SU-DHL-6 (cell line): ENCODE results near the gene APOB.

ENCODE experiments used
- H2AFZ ChIP-seq: fragments of 200-600 bp; sonication (generic); 2 replicates; pipeline ENCODE4 v1.6.1; 2014; ENCODE audit warnings: low read depth, mild to moderate bottlenecking, moderate library complexity, mixed read lengths, antibody characterized with exemption, low read length; ENCODE audit not compliant: severe bottlenecking
- H3F3A ChIP-seq: fragments of 200-600 bp; shearing (Covaris generic); 2 replicates; pipeline ENCODE4 v1.6.0; 2016; ENCODE audit warnings: antibody characterized with exemption, mild to moderate bottlenecking; ENCODE audit not compliant: insufficient read depth
- H3K27ac ChIP-seq: fragments of 200-600 bp; sonication (generic); 2 replicates; pipeline ENCODE4 v1.5.1; 2016; ENCODE audit warnings: low read depth, mild to moderate bottlenecking, low read length, moderate library complexity, mixed read lengths
- H3K27me3 ChIP-seq: fragments of 200-600 bp; sonication (generic), shearing (Covaris generic); 2 replicates; pipeline ENCODE4 v1.6.0; 2014; ENCODE audit warnings: mild to moderate bottlenecking, low read length
- H3K36me3 ChIP-seq: fragments of 200-600 bp; sonication (generic); 2 replicates; pipeline ENCODE4 v1.6.1; 2014; ENCODE audit warnings: mild to moderate bottlenecking, low read length, mixed read lengths
- H3K4me2 ChIP-seq: fragments of 300-600, 200-600 bp; shearing (Covaris generic), sonication (generic); 2 replicates; pipeline ENCODE4 v1.6.0; 2014; ENCODE audit warnings: low read length, low read depth, mild to moderate bottlenecking; ENCODE audit not compliant: poor library complexity, severe bottlenecking
- H3K4me3 ChIP-seq: fragments of 200-600 bp; sonication (generic); 2 replicates; pipeline ENCODE4 v1.5.1; 2014; ENCODE audit warnings: antibody characterized with exemption, low read length, mild to moderate bottlenecking, mixed read lengths; ENCODE audit not compliant: insufficient read depth, poor library complexity, severe bottlenecking
- H3K79me2 ChIP-seq: fragments of 200-600 bp; sonication (generic); 2 replicates; pipeline ENCODE4 v1.6.1; 2014; ENCODE audit warnings: mild to moderate bottlenecking, low read length, moderate library complexity; ENCODE audit not compliant: insufficient read depth
- H3K9ac ChIP-seq: fragments of 200-600 bp; sonication (generic); 2 replicates; pipeline ENCODE4 v1.7.0; 2014; ENCODE audit warnings: mild to moderate bottlenecking, low read length
- H3K9me2 ChIP-seq: fragments of 200-600 bp; sonication (generic); replicated peaks from 2 replicates; pipeline ENCODE4 v1.6.1; 2014; ENCODE audit warnings: low read length; ENCODE audit not compliant: insufficient read depth
- H3K9me3 ChIP-seq: fragments of 200-600 bp; sonication (generic); 2 replicates; pipeline ENCODE4 v1.6.1; 2014; ENCODE audit warnings: low read length, mixed read lengths; ENCODE audit not compliant: insufficient read depth
- H4K20me1 ChIP-seq: fragments of 200-600 bp; sonication (generic); 2 replicates; pipeline ENCODE4 v1.6.1; 2014; ENCODE audit warnings: low read depth, mild to moderate bottlenecking, antibody characterized with exemption, low read length, moderate library complexity, mixed read lengths
- EZH2phosphoT487 ChIP-seq: fragments of 200-600 bp; sonication (generic), shearing (Covaris generic); conservative IDR thresholded peaks from 2 replicates; pipeline ENCODE4 v1.6.1; 2018; ENCODE audit warnings: mild to moderate bottlenecking, antibody characterized with exemption, low read length, moderate library complexity, mixed read lengths
- TF ChIP-seq, protein P1 (sequence below): fragments of 200-600 bp; sonication (generic); IDR thresholded peaks from one replicate; pipeline ENCODE4 v1.5.1; 2017; ENCODE audit warnings: antibody characterized with exemption, mild to moderate bottlenecking, low read length, moderate library complexity; ENCODE audit not compliant: insufficient read depth, poor library complexity, severe bottlenecking

The APOB gene

DNA sequence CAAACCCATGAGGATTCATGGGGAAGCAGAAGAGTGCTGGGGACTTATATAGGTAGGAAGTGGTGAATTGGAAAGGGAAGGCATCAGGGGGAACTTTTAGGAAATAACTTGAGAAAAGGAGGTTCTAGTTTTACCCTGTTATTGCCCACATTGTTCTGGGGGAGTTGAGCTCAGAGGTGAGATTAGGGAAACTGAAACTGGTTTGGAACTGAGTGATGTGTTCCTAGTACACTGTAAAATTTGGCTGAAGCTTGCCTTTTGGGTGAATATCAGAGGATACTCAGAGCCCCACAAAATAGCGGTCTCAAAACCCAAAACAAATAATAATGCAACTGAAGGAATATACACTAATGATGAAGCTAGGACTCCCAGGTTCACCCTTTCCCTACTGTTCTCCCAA is 39.6 kb upstream of the APOB start:
- H3K4me2 ChIP-seq: no peak overlapping the region
- no peak overlapping the region for H3K9ac ChIP-seq
- H3K27me3 ChIP-seq: no peaks in the 10 kb centered on the region
- H3K4me3 ChIP-seq: no peak overlapping the region
- H3F3A ChIP-seq: no peaks in the 10 kb centered on the region
- no peak overlapping the region for H3K27ac ChIP-seq
- TF ChIP-seq, protein P1, sequence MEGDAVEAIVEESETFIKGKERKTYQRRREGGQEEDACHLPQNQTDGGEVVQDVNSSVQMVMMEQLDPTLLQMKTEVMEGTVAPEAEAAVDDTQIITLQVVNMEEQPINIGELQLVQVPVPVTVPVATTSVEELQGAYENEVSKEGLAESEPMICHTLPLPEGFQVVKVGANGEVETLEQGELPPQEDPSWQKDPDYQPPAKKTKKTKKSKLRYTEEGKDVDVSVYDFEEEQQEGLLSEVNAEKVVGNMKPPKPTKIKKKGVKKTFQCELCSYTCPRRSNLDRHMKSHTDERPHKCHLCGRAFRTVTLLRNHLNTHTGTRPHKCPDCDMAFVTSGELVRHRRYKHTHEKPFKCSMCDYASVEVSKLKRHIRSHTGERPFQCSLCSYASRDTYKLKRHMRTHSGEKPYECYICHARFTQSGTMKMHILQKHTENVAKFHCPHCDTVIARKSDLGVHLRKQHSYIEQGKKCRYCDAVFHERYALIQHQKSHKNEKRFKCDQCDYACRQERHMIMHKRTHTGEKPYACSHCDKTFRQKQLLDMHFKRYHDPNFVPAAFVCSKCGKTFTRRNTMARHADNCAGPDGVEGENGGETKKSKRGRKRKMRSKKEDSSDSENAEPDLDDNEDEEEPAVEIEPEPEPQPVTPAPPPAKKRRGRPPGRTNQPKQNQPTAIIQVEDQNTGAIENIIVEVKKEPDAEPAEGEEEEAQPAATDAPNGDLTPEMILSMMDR: no peak
- TF ChIP-seq EZH2phosphoT487: no peak
- no peaks in the 10 kb centered on the region for H3K9me3 ChIP-seq
- no peaks in the 10 kb centered on the region for H3K79me2 ChIP-seq
- no peak overlapping the region for H2AFZ ChIP-seq
- H4K20me1 ChIP-seq: no peaks in the 10 kb centered on the region
- H3K9me2 ChIP-seq: no peaks in the 10 kb centered on the region
- no peaks in the 10 kb centered on the region for H3K36me3 ChIP-seq

DNA sequence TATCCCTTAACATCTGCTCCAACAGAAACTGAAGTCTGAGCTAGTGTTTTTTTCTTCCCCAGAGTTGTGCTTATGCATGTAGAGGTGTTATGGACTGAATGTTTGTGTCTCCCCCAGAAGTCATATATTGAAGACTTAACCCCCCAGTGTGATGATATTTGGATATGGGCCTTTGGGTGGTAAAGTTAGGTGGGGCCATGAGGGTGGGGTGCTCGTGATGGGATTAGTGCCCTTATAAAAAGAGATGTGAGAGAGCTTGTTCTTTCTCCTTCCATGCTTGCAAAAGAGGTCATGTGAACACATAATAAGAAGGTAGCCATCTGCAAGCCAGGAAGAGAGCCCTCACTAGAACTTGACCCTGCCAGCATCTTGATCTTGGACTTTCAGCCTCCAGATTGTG is 34.4 kb upstream of the APOB start:
- H3K9me2 ChIP-seq: no peaks in the 10 kb centered on the region
- H3K4me3 ChIP-seq: no peak overlapping the region
- H3K9ac ChIP-seq: no peak overlapping the region
- no peak overlapping the region for H3K4me2 ChIP-seq
- H2AFZ ChIP-seq: peak overlapping the region; percentile 51
- H3K27me3 ChIP-seq: no peaks in the 10 kb centered on the region
- no peaks in the 10 kb centered on the region for H4K20me1 ChIP-seq
- no peaks in the 10 kb centered on the region for H3F3A ChIP-seq
- H3K36me3 ChIP-seq: no peaks in the 10 kb centered on the region
- no peaks in the 10 kb centered on the region for H3K79me2 ChIP-seq
- H3K9me3 ChIP-seq: no peaks in the 10 kb centered on the region
- no peak overlapping the region for H3K27ac ChIP-seq
- TF ChIP-seq, protein P1: no peak
- TF ChIP-seq EZH2phosphoT487: no peak

DNA sequence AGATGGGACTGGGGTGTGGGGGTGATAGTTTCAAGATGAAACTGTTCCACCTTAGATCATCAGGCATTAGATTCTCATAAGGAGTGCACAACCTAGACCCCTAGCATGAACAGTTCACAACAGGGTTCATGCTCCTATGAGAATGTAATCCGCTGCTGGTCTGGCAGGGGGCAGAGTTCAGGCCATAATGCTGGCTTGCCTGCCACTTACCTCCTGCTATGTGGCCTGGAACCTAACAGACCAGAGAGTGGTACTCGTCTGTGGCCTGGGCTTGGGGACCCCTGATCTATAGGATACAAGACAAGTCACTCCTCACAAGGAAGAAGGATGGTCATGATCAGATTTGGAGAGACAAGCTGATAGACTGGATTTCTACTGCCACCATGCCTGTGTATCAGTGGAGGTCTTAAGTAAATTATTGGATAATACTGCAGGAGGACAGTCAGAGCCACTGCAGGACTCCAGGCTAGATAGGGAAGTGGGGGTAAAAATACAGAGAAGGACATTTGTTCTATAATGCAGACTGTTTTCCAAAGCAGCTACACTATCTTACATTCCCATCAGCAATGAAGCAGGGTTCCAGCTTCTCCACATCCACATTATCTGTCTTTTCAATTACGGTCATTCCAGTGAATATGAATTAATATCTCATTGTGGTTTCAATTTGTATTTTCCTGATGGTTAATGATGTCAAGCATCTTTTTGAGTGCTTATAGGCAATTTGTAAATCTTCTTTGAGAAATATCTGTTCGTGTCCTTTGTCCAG is 28.8 kb upstream of the APOB start:
- TF ChIP-seq, protein P1: no peak
- TF ChIP-seq EZH2phosphoT487: no peak
- H3K4me2 ChIP-seq: no peak overlapping the region
- no peak overlapping the region for H3K9ac ChIP-seq

More for the DNA sequence above, 28.8 kb upstream of the APOB start:
- H4K20me1 ChIP-seq: no peaks in the 10 kb centered on the region
- no peak overlapping the region for H2AFZ ChIP-seq
- H3K9me2 ChIP-seq: no peaks in the 10 kb centered on the region
- H3K36me3 ChIP-seq: no peaks in the 10 kb centered on the region
- H3K27me3 ChIP-seq: no peaks in the 10 kb centered on the region
- no peaks in the 10 kb centered on the region for H3K9me3 ChIP-seq
- H3K4me3 ChIP-seq: no peak overlapping the region
- no peaks in the 10 kb centered on the region for H3K79me2 ChIP-seq
- no peaks in the 10 kb centered on the region for H3F3A ChIP-seq
- no peak overlapping the region for H3K27ac ChIP-seq
